H9 (cell line): ENCODE data around the gene TRUB1. TPM values are rescaled to one million over a fixed set of nuclear protein-coding genes. Genes with fewer than 3 reads are reported as not detected.

ENCODE experiments used
- DNase-seq: peaks from one replicate; pipeline ENCODE4 v3.0.0-alpha.2; 2017
- H2AFZ ChIP-seq: one replicate; pipeline ENCODE4 v1.6.1; 2013; ENCODE audit warnings: mild to moderate bottlenecking, low read length, control low read depth, moderate library complexity
- H2AK5ac ChIP-seq: 2 replicates; pipeline ENCODE4 v1.6.1; 2013; ENCODE audit warnings: low read length, control low read depth, mixed read lengths; ENCODE audit not compliant: insufficient read length
- H2BK120ac ChIP-seq: one replicate; pipeline ENCODE4 v1.6.1; 2013; ENCODE audit warnings: low read depth, mild to moderate bottlenecking, low read length, control low read depth, inconsistent platforms; ENCODE audit not compliant: poor library complexity, severe bottlenecking
- H2BK12ac ChIP-seq: 2 replicates; pipeline ENCODE4 v1.6.1; 2013; ENCODE audit warnings: low read length, control low read depth, mixed read lengths, low read depth; ENCODE audit not compliant: insufficient read length
- H2BK15ac ChIP-seq: 2 replicates; pipeline ENCODE4 v1.6.1; 2013; ENCODE audit warnings: low read depth, low read length, control low read depth
- H2BK20ac ChIP-seq: one replicate; pipeline ENCODE4 v1.6.1; 2013; ENCODE audit warnings: low read depth, mild to moderate bottlenecking, low read length, control low read depth, inconsistent platforms; ENCODE audit not compliant: poor library complexity, severe bottlenecking
- H2BK5ac ChIP-seq: 2 replicates; pipeline ENCODE4 v1.6.1; 2013; ENCODE audit warnings: low read length, control low read depth, mixed read lengths; ENCODE audit not compliant: insufficient read length
- H3K14ac ChIP-seq: 2 replicates; pipeline ENCODE4 v1.6.1; 2013; ENCODE audit warnings: low read length, control low read depth; ENCODE audit not compliant: insufficient read depth
- H3K18ac ChIP-seq: 2 replicates; pipeline ENCODE4 v1.6.1; 2013; ENCODE audit warnings: low read depth, mild to moderate bottlenecking, mixed read lengths, low read length, control low read depth; ENCODE audit not compliant: insufficient read length
- H3K23ac ChIP-seq: 2 replicates; pipeline ENCODE4 v1.6.1; 2013; ENCODE audit warnings: low read length, control low read depth, mixed read lengths, low read depth; ENCODE audit not compliant: insufficient read length
- H3K23me2 ChIP-seq: 2 replicates; pipeline ENCODE4 v1.6.1; 2013; ENCODE audit warnings: low read depth, mild to moderate bottlenecking, mixed read lengths, low read length, control low read depth; ENCODE audit not compliant: insufficient read length, poor library complexity, severe bottlenecking
- H3K27ac ChIP-seq: 2 replicates; pipeline ENCODE4 v1.5.1; 2013; ENCODE audit warnings: low read length, control low read depth, mixed read lengths, low read depth; ENCODE audit not compliant: insufficient read length
- H3K27me3 ChIP-seq: 2 replicates; pipeline ENCODE4 v1.6.1; 2013; ENCODE audit warnings: low read length, control low read depth, inconsistent platforms; ENCODE audit not compliant: insufficient read depth
- H3K4ac ChIP-seq: 2 replicates; pipeline ENCODE4 v1.6.1; 2013; ENCODE audit warnings: low read depth, mild to moderate bottlenecking, control low read depth, inconsistent platforms, low read length, moderate library complexity
- H3K4me1 ChIP-seq: 2 replicates; pipeline ENCODE4 v1.6.1; 2013; ENCODE audit warnings: low read length, control low read depth, inconsistent platforms; ENCODE audit not compliant: insufficient read depth
- H3K4me2 ChIP-seq: 2 replicates; pipeline ENCODE4 v1.6.1; 2013; ENCODE audit warnings: low read length, control low read depth, mixed read lengths; ENCODE audit not compliant: insufficient read length, insufficient read depth
- H3K56ac ChIP-seq: 2 replicates; pipeline ENCODE4 v1.6.1; 2013; ENCODE audit warnings: low read depth, mild to moderate bottlenecking, mixed read lengths, low read length, control low read depth; ENCODE audit not compliant: insufficient read length
- H3K79me1 ChIP-seq: 2 replicates; pipeline ENCODE4 v1.6.1; 2013; ENCODE audit warnings: low read depth, mild to moderate bottlenecking, moderate library complexity, low read length, control low read depth, inconsistent platforms; ENCODE audit not compliant: insufficient read depth, poor library complexity, severe bottlenecking
- H3K79me2 ChIP-seq: 2 replicates; pipeline ENCODE4 v1.6.1; 2013; ENCODE audit warnings: low read length, control low read depth, inconsistent platforms; ENCODE audit not compliant: insufficient read depth
- H3K9ac ChIP-seq: 2 replicates; pipeline ENCODE4 v1.6.1; 2013; ENCODE audit warnings: low read length, control low read depth, mixed read lengths; ENCODE audit not compliant: insufficient read length; ENCODE audit errors: extremely low read depth
- H3K9me3 ChIP-seq: one replicate; pipeline ENCODE4 v1.6.1; 2013; ENCODE audit warnings: low read depth, low read length, inconsistent platforms; ENCODE audit not compliant: control insufficient read depth
- H3T11ph ChIP-seq: one replicate; pipeline ENCODE4 v1.6.1; 2013; ENCODE audit warnings: mild to moderate bottlenecking, low read length, control low read depth, inconsistent platforms
- H4K20me1 ChIP-seq: one replicate; pipeline ENCODE4 v1.6.1; 2013; ENCODE audit not compliant: control insufficient read depth, insufficient read length, insufficient read depth
- H4K5ac ChIP-seq: 2 replicates; pipeline ENCODE4 v1.6.1; 2013; ENCODE audit warnings: low read depth, mild to moderate bottlenecking, mixed read lengths, low read length, control low read depth; ENCODE audit not compliant: insufficient read length
- H4K8ac ChIP-seq: replicated peaks from 2 replicates; pipeline ENCODE4 v1.6.1; 2013; ENCODE audit warnings: low read length, control low read depth, mixed read lengths, low read depth; ENCODE audit not compliant: insufficient read length
- H4K91ac ChIP-seq: 2 replicates; pipeline ENCODE4 v1.6.1; 2013; ENCODE audit warnings: low read depth, mild to moderate bottlenecking, moderate library complexity, mixed read lengths, low read length, control low read depth; ENCODE audit not compliant: insufficient read length
- H3K27ac Mint-ChIP-seq, 3 experiments: 2 replicates in 2 of 3; 3 replicates in 1 of 3; pipeline ENCODE4 v1.8.0; 2020 to 2021; ENCODE audit warnings: mixed read lengths in 3 of 3, mild to moderate bottlenecking in 1 of 3, moderate library complexity in 1 of 3
- H3K27me3 Mint-ChIP-seq: 2 replicates; pipeline ENCODE4 v1.8.0; 2021; ENCODE audit warnings: low read depth, mild to moderate bottlenecking, moderate library complexity, mixed read lengths
- H3K36me3 Mint-ChIP-seq, 3 experiments: 2 replicates in 2 of 3; 3 replicates in 1 of 3; pipeline ENCODE4 v1.8.0; 2020 to 2021; ENCODE audit warnings: low read depth in 3 of 3, mixed read lengths in 3 of 3; ENCODE audit not compliant: insufficient read depth in 1 of 3
- H3K4me1 Mint-ChIP-seq, 2 experiments: 2 replicates each; pipeline ENCODE4 v1.8.0; 2020; ENCODE audit warnings: mixed read lengths in 2 of 2
- H3K4me3 Mint-ChIP-seq, 2 experiments: 2 replicates in 1 of 2; 3 replicates in 1 of 2; pipeline ENCODE4 v1.8.0; 2020 to 2021; ENCODE audit warnings: mild to moderate bottlenecking in 2 of 2, mixed read lengths in 2 of 2, moderate library complexity in 1 of 2
- H3K9me3 Mint-ChIP-seq, 2 experiments: 2 replicates in 1 of 2; 3 replicates in 1 of 2; pipeline ENCODE4 v1.8.0; 2020; ENCODE audit warnings: mild to moderate bottlenecking in 2 of 2, mixed read lengths in 2 of 2, moderate library complexity in 1 of 2
- total RNA-seq: library from RNA; stranded (reverse); gene quantifications from 2 replicates; pipeline ENCODE4 v1.2.1, GENCODE V29; 2021
- TF ChIP-seq, protein P1 (sequence below): fragments of 200-600 bp; sonication (generic); conservative IDR thresholded peaks from 3 replicates; pipeline ENCODE4 v1.8.0; 2021; ENCODE audit warnings: antibody characterized with exemption, mild to moderate bottlenecking

The TRUB1 gene
- total RNA-seq, 1 experiment from 2014 or later, result 20.6 TPM

DNA sequence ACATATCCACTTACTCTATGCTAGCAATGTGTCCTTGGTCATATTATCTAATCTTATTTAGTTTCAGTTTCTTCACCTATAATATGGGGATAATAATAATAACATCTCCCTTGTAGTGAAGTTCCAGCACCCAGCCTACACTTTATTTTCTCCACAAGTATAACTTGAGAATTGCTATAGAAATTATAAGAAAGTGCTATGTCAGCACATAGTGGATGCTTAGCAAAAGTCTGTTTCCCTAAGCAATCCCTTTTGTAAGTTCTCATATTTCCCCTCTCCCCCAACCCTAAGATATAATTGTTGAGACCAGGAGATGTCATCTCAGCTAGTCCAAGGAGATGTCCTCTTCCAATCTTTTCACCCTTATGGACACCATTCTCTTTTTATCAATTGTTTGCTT is 5.8 kb upstream of the TRUB1 start:
- Histone ChIP-seq H3K14ac (no peak overlapping the region), H3K79me1 (no peaks in the 10 kb centered on the region), H2BK120ac (no peak overlapping the region), H4K20me1 (no peaks in the 10 kb centered on the region), H3K18ac (no peak overlapping the region), H2AFZ (no peak overlapping the region), H2BK20ac (no peak overlapping the region), H3K9ac (no peak overlapping the region), H3K9me3 (peaks cover 8% of the 10 kb centered on the region), H4K91ac (no peak overlapping the region), H3K4me2 (no peak overlapping the region), H4K5ac (no peak overlapping the region), H3K56ac (no peak overlapping the region), H2BK5ac (no peak overlapping the region), H3K27me3 (no peaks in the 10 kb centered on the region; the same call in 1 of the 2 replicates), H4K8ac (no peak overlapping the region), H3K27ac (no peak overlapping the region), H2BK15ac (no peak overlapping the region), H3K4ac (no peak overlapping the region), H3K4me1 (no peaks in the 10 kb centered on the region), H3K79me2 (no peaks in the 10 kb centered on the region), H2AK5ac (no peak overlapping the region), H3K23me2 (no peaks in the 10 kb centered on the region), H2BK12ac (no peak overlapping the region), H3T11ph (no peak overlapping the region), H3K23ac (no peak overlapping the region)
- peaks cover 8 to 17% of the 10 kb centered on the region in 2 experiments for H3K9me3 Mint-ChIP-seq
- no peaks in the 10 kb centered on the region for H3K4me1 Mint-ChIP-seq
- peaks cover 0 to 11% (median 3%) of the 10 kb centered on the region in 3 experiments; a peak in 2 of 7 replicates for H3K36me3 Mint-ChIP-seq
- H3K27ac Mint-ChIP-seq, result no peak overlapping the region; a peak in 1 of 7 replicates
- DNase-seq, result no peak
- no peak overlapping the region; a peak in 1 of 5 replicates for H3K4me3 Mint-ChIP-seq
- TF ChIP-seq, protein P1, sequence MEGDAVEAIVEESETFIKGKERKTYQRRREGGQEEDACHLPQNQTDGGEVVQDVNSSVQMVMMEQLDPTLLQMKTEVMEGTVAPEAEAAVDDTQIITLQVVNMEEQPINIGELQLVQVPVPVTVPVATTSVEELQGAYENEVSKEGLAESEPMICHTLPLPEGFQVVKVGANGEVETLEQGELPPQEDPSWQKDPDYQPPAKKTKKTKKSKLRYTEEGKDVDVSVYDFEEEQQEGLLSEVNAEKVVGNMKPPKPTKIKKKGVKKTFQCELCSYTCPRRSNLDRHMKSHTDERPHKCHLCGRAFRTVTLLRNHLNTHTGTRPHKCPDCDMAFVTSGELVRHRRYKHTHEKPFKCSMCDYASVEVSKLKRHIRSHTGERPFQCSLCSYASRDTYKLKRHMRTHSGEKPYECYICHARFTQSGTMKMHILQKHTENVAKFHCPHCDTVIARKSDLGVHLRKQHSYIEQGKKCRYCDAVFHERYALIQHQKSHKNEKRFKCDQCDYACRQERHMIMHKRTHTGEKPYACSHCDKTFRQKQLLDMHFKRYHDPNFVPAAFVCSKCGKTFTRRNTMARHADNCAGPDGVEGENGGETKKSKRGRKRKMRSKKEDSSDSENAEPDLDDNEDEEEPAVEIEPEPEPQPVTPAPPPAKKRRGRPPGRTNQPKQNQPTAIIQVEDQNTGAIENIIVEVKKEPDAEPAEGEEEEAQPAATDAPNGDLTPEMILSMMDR, result no peak
- no peaks in the 10 kb centered on the region; the same call in 1 of the 2 replicates for H3K27me3 Mint-ChIP-seq
